Neuronal stem cell (in vitro differentiated cells): ENCODE results near the gene PLCG1.
"Not testable (repeated sequence)": the region's sequence is repeated elsewhere in the genome, so short reads cannot be mapped to it uniquely, and the experiment has no call there.

ENCODE experiments used
- DNase-seq: peaks from one replicate; pipeline ENCODE4 v3.0.0-alpha.2; 2013; ENCODE audit warnings: low spot score
- H2AFZ ChIP-seq: one replicate; pipeline ENCODE4 v1.6.1; 2013; ENCODE audit warnings: mild to moderate bottlenecking, low read length, inconsistent platforms
- H2AK5ac ChIP-seq: 2 replicates; pipeline ENCODE4 v1.6.1; 2013; ENCODE audit warnings: low read depth, mild to moderate bottlenecking, inconsistent platforms, low read length, moderate library complexity, mixed read lengths
- H2BK120ac ChIP-seq: 2 replicates; pipeline ENCODE4 v1.6.1; 2013; ENCODE audit warnings: low read depth, mild to moderate bottlenecking, inconsistent platforms, low read length, moderate library complexity, mixed read lengths
- H2BK12ac ChIP-seq: one replicate; pipeline ENCODE4 v1.6.1; 2013; ENCODE audit warnings: low read length, inconsistent platforms
- H2BK15ac ChIP-seq: 2 replicates; pipeline ENCODE4 v1.6.1; 2013; ENCODE audit warnings: mild to moderate bottlenecking, low read length, inconsistent platforms, mixed read lengths
- H2BK5ac ChIP-seq: one replicate; pipeline ENCODE4 v1.6.1; 2013; ENCODE audit warnings: inconsistent platforms, mild to moderate bottlenecking, low read length, moderate library complexity
- H3K14ac ChIP-seq: one replicate; pipeline ENCODE4 v1.6.1; 2013; ENCODE audit warnings: low read length, inconsistent platforms
- H3K18ac ChIP-seq: 2 replicates; pipeline ENCODE4 v1.6.1; 2013; ENCODE audit warnings: low read length, inconsistent platforms
- H3K23ac ChIP-seq: 2 replicates; pipeline ENCODE4 v1.6.1; 2013; ENCODE audit warnings: low read depth, mild to moderate bottlenecking, mixed read lengths, low read length, inconsistent platforms; ENCODE audit not compliant: poor library complexity
- H3K27ac ChIP-seq: replicated peaks from 3 replicates; pipeline ENCODE4 v1.5.1; 2013; ENCODE audit warnings: low read length, inconsistent platforms
- H3K27me3 ChIP-seq, 3 experiments: 2 replicates each; pipeline ENCODE4 v1.6.1; 2013; ENCODE audit warnings: low read length in 3 of 3, mild to moderate bottlenecking in 2 of 3, inconsistent platforms in 1 of 3, low read depth in 1 of 3, mixed read lengths in 1 of 3, moderate library complexity in 1 of 3; ENCODE audit not compliant: control insufficient read depth in 3 of 3, insufficient read depth in 3 of 3
- H3K36me3 ChIP-seq, 2 donors: replicated peaks in 1 of 2; 2 replicates each; pipeline ENCODE4 v1.6.1; 2013; ENCODE audit warnings: low read length in 2 of 2; ENCODE audit not compliant: control insufficient read depth in 2 of 2, insufficient read depth in 2 of 2
- H3K4ac ChIP-seq: 2 replicates; pipeline ENCODE4 v1.6.1; 2013; ENCODE audit warnings: inconsistent platforms, mild to moderate bottlenecking, low read length, moderate library complexity
- H3K4me1 ChIP-seq, 2 donors: 1 replicate in 1 of 2; 2 replicates in 1 of 2; pipeline ENCODE4 v1.6.1; 2013; ENCODE audit warnings: low read length in 2 of 2, low read depth in 1 of 2; ENCODE audit not compliant: control insufficient read depth in 2 of 2, insufficient read depth in 1 of 2
- H3K4me2 ChIP-seq: one replicate; pipeline ENCODE4 v1.6.1; 2013; ENCODE audit warnings: mild to moderate bottlenecking, low read length, inconsistent platforms; ENCODE audit not compliant: insufficient read depth, poor library complexity, severe bottlenecking
- H3K4me3 ChIP-seq, 2 donors: 2 replicates each; pipeline ENCODE4 v1.5.1; 2013; ENCODE audit warnings: low read length in 2 of 2, mild to moderate bottlenecking in 2 of 2, inconsistent platforms in 1 of 2, moderate library complexity in 1 of 2
- H3K79me1 ChIP-seq: one replicate; pipeline ENCODE4 v1.6.1; 2013; ENCODE audit warnings: low read depth, mild to moderate bottlenecking, inconsistent platforms, low read length, moderate library complexity
- H3K9ac ChIP-seq: one replicate; pipeline ENCODE4 v1.6.1; 2013; ENCODE audit warnings: mild to moderate bottlenecking, low read depth, low read length, inconsistent platforms; ENCODE audit not compliant: poor library complexity
- H3K9me3 ChIP-seq, 2 donors: replicated peaks in 1 of 2; 2 replicates each; pipeline versions ENCODE3 to v1.6.1; 2013; ENCODE audit warnings: low read length in 2 of 2, mild to moderate bottlenecking in 2 of 2, inconsistent platforms in 1 of 2, low read depth in 1 of 2, mixed read lengths in 1 of 2, moderate library complexity in 1 of 2; ENCODE audit not compliant: control insufficient read depth in 2 of 2, insufficient read depth in 1 of 2
- H4K8ac ChIP-seq: one replicate; pipeline ENCODE4 v1.6.1; 2013; ENCODE audit warnings: low read depth, mild to moderate bottlenecking, inconsistent platforms, low read length, moderate library complexity
- H4K91ac ChIP-seq: one replicate; pipeline ENCODE4 v1.6.1; 2013; ENCODE audit warnings: low read length, low read depth, mild to moderate bottlenecking, inconsistent platforms; ENCODE audit not compliant: poor library complexity
- WGBS, 2 donors: extraction: QIAGEN DNeasy Blood & Tissue Kit; methylation state at CpG; one replicate each; pipeline ENCODE4 v1.1.7; 2013; ENCODE audit warnings: missing lambda C conversion rate in 2 of 2, mixed read lengths in 1 of 2; ENCODE audit not compliant: insufficient read length in 2 of 2, insufficient replicate concordance in 1 of 2; ENCODE audit errors: extremely low coverage in 2 of 2; 5-methylcytosine and 5-hydroxymethylcytosine counted together

PLCG1 gene

DNA sequence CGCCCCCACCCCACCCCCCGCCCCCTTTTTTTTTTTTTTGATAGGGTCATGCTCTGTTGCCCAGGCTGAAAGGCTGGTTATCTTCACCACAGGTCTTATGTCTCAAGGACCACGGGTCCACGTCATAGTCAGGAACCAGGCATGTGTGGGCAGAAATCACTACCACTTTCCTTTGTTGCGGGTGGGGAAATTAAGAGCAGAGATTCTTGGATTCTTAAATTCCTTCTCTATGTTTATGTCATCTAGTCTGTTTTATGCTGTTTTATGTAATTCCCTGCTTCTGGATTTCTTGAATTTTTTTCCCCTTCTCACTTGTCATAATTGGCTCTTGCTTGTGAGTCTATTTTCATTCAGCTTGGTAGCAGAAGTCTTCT lies 25.8 kb upstream of the PLCG1 start:
- no CpG with 5 or more reads among the region's 5 CpGs for WGBS, 2 donors
- no peak overlapping the region for H2BK15ac ChIP-seq
- H3K23ac ChIP-seq, result no peak overlapping the region
- no peak overlapping the region for H2AFZ ChIP-seq
- no peak for DNase-seq
- H3K9ac ChIP-seq, result no peak overlapping the region
- no peak overlapping the region for H3K4me2 ChIP-seq
- no peaks in the 10 kb centered on the region for H3K79me1 ChIP-seq
- no peak overlapping the region for H3K14ac ChIP-seq
- H3K9me3 ChIP-seq, result peaks cover 0 to 3% of the 10 kb centered on the region in 2 donors
- H3K18ac ChIP-seq, result no peak overlapping the region
- H3K4ac ChIP-seq, result no peak overlapping the region
- H2AK5ac ChIP-seq, result no peak overlapping the region
- no peak overlapping the region for H3K4me3 ChIP-seq
- H3K36me3 ChIP-seq, result peaks cover 45 to 98% of the 10 kb centered on the region in 2 donors
- H2BK120ac ChIP-seq, result no peak overlapping the region
- H3K27me3 ChIP-seq, result no peaks in the 10 kb centered on the region
- H4K8ac ChIP-seq, result no peak overlapping the region
- H2BK12ac ChIP-seq, result no peak overlapping the region
- H3K4me1 ChIP-seq, result no peaks in the 10 kb centered on the region
- no peak overlapping the region for H2BK5ac ChIP-seq
- H3K27ac ChIP-seq, result no peak overlapping the region
- H4K91ac ChIP-seq, result no peak overlapping the region

- Histone ChIP-seq H2BK15ac (no peak overlapping the region), H2BK5ac (no peak overlapping the region), H3K36me3 (peaks cover 55 to 95% of the 10 kb centered on the region in 2 donors), H2AFZ (no peak overlapping the region), H3K18ac (no peak overlapping the region), H3K4me3 (no peak overlapping the region), H3K9me3 (peaks cover 0 to 3% of the 10 kb centered on the region in 2 donors), H3K27me3 (no peaks in the 10 kb centered on the region), H3K27ac (no peak overlapping the region), H3K4me1 (no peaks in the 10 kb centered on the region), H4K91ac (no peak overlapping the region), H3K23ac (no peak overlapping the region), H4K8ac (no peak overlapping the region), H3K4ac (no peak overlapping the region), H2AK5ac (no peak overlapping the region), H3K79me1 (no peaks in the 10 kb centered on the region), H2BK12ac (no peak overlapping the region), H2BK120ac (no peak overlapping the region), H3K14ac (no peak overlapping the region), H3K9ac (no peak overlapping the region), H3K4me2 (no peak overlapping the region)
- DNase-seq, result no peak
- WGBS, 2 donors, result no CpG with 5 or more reads among the region's 6 CpGs
Observed at GRCh38 chr20:41116282-41116956, 20.9 kb upstream of the PLCG1 start.

DNA sequence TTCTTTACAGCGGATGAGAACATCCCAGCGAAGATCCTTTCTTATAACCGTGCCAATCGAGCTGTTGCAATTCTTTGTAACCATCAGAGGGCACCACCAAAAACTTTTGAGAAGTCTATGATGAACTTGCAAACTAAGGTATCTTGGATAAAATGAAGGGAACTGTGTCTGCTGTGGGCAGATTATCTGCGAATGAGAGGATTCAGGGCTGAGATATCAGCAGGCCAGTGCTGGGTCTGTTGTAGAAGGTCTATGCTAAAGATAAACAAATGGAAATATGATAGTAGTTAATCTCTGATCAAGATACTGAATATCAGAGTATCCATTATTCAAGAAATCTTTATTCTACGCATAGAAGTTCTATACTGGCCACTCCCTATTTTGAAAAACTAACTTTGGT lies 19.2 kb upstream of the PLCG1 start:
- not testable (repeated sequence) for H3K27me3 ChIP-seq, H2BK120ac ChIP-seq, H2AK5ac ChIP-seq, H2BK12ac ChIP-seq, H2AFZ ChIP-seq, H2BK5ac ChIP-seq, H3K27ac ChIP-seq, H3K4ac ChIP-seq, H3K18ac ChIP-seq, H3K23ac ChIP-seq, H3K4me3 ChIP-seq, DNase-seq, H2BK15ac ChIP-seq, H3K9me3 ChIP-seq, H4K8ac ChIP-seq, H3K4me1 ChIP-seq, H3K4me2 ChIP-seq, H3K9ac ChIP-seq, H4K91ac ChIP-seq, H3K14ac ChIP-seq, H3K79me1 ChIP-seq
- WGBS, 2 donors, result no CpG with 5 or more reads among the region's 6 CpGs
- peaks cover 63 to 96% of the 10 kb centered on the region in 2 donors for H3K36me3 ChIP-seq

DNA sequence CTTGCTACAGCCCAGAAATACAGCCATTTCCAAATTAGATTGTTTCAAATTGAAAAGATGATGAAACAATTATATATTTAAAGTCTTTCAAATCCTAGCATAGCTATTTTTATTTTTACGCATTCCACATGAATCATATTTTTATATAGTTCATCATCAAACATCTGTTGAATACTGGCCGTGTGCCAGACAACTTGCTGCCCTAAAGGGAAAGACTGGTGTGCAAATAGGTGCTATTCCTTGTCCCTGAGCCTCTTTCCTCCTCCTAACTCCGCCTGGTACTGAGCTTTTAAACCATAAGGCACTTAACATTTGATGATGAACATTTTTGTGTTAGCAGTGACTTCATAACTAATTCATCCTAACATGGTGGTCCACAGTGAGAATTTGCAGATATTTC lies 18.7 kb upstream of the PLCG1 start:
- Histone ChIP-seq H3K4me1 (no peaks in the 10 kb centered on the region), H2BK120ac (no peak overlapping the region), H3K27me3 (no peaks in the 10 kb centered on the region), H3K27ac (no peak overlapping the region), H3K14ac (no peak overlapping the region), H3K9me3 (peaks cover 0 to 3% of the 10 kb centered on the region in 2 donors), H2AFZ (no peak overlapping the region), H3K23ac (no peak overlapping the region), H2BK5ac (no peak overlapping the region), H2AK5ac (no peak overlapping the region), H3K79me1 (no peaks in the 10 kb centered on the region), H2BK15ac (no peak overlapping the region), H3K4ac (no peak overlapping the region), H4K8ac (no peak overlapping the region), H3K36me3 (peaks cover 62 to 96% of the 10 kb centered on the region in 2 donors), H3K4me3 (no peak overlapping the region), H3K9ac (no peak overlapping the region), H2BK12ac (no peak overlapping the region), H3K4me2 (no peak overlapping the region), H4K91ac (no peak overlapping the region), H3K18ac (no peak overlapping the region)
- no CpG with 5 or more reads among the region's 3 CpGs for WGBS, 2 donors
- no peak for DNase-seq
